Subcutaneous adipose tissue (tissue), 4 donors: ENCODE data around the gene HTRA1. TPM values are rescaled to one million over a fixed set of nuclear protein-coding genes. Genes with fewer than 3 reads are reported as not detected.

Experiments used
- CTCF ChIP-seq: fragments of 450-650 bp; IDR thresholded peaks from one replicate; pipeline ENCODE4 v1.5.1; 2016; ENCODE audit warnings: low read depth, mild to moderate bottlenecking, control low read depth, antibody characterized with exemption, moderate library complexity
- total RNA-seq, 4 donors: library from RNA; depleted of rRNA; stranded (reverse); fragments of >200 nt; gene quantifications; one replicate each; pipeline ENCODE4 v1.1.0, GENCODE V29; 2016

Gene HTRA1
- total RNA-seq, 4 donors from 2014 or later: 135 to 402 (median 304) TPM

- no peak for TF ChIP-seq CTCF
Observed at GRCh38 chr10:122503012-122503411, 41.7 kb downstream of the HTRA1 start.

DNA sequence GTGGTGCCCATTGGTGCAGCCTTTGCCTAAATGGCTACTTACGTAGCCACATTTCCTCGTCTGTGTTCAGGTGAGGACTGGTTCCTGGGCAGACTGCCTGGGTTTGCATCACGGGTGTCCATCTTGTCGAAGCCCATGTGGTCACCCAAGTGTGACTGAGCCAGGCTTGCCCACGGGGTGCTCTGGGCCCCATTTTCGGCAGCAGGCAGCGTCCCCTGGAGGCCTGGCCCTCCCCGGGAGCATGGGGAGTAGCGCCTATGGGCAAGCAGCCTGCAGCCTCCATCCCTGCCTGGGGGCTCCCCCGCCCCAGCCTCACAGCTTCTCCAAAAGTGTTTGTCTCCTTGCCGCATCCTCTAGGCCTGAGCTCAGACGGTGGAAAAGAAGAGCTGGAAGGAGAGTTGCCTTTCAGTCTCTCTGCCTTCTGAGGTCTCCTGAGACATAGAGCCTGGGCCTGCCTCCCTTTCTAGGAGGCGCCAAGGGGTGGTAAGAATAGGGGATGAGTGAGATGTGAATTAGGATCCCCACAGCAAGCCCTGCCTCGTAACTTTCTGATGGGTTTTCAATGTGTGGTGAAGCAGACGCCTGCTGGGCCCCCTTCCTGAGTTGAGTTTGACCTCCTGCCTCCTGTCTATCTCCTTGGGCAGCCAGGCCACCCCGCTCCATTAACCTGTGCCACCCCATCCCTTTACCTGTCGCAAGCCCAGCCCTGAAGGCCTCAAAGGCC is 42.7 kb downstream of the HTRA1 start:
- no peak for TF ChIP-seq CTCF

GRCh38 chr10:122504610-122504950 is 43.2 kb downstream of the HTRA1 start:
- no peak for TF ChIP-seq CTCF

- TF ChIP-seq CTCF: no peak
Observed at GRCh38 chr10:122505011-122505410, 43.7 kb downstream of the HTRA1 start.

DNA sequence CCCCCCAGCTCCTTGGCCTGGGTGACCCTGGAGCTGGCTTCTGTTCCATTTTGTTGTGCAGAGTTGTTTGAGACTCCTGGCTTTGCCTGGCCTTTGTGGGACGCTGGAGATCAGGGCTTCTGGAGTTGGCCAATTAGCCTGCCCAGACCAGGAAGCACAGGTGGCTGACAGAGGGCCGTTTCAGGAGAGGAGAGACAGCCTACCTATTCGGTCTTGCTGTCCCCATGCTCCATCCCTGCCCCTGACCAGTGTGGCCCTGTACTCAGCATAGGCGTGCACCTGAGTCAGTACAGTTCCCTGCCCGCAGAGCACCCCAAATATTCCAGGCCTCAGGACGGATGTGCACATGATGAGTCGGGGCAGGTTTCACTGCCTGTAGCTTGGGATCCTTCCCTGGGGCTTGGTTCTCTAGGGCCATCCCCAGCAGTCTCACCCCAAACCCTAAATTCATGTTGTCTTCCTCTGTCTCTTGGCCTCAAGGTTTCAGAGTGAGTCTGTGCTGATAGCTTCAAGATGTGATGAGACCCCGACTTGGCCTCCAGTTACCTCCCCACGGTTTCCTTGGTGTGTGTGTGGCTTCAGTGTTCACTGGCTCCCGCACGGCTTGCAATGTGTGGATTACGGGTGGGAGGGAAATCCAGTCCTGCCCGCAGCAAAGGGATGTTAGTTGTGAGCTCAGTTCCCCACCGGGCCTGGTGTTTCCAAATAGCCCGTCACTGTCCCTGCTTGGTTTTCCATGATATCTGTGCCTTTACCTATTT is 44.7 kb downstream of the HTRA1 start:
- TF ChIP-seq CTCF: no peak

- TF ChIP-seq CTCF: no peak
Observed at GRCh38 chr10:122507616-122508015, 46.3 kb downstream of the HTRA1 start.

DNA sequence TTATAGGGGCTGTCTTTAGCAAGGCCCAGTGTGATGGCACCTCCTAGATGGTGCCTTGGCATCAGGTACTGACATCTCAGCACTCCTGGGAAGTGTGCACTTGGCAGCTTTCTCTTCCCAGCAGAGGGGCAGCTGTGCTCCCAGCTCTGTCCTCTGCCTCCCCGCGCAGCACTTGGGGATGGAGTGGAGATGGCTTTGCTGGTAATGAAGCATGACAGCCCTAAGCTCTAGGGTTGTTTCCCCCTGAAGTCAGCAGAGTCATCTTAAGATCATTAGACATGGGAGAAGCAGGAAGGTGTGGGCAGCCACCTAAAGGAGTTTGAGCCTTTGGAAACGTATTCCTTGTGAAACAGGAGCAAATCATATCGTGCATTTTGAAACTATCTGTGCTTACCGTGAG is 46.7 kb downstream of the HTRA1 start:
- no peak for TF ChIP-seq CTCF
